K562 (cell line): ENCODE results near the gene TMEM181. TPM values are rescaled to one million over a fixed set of nuclear protein-coding genes. Genes with fewer than 3 reads are reported as not detected.

Experiments
- ATAC-seq: fragments of 200-7000 bp; cut with Tn5 transposase; 3 replicates; pipeline ENCODE4 v1.9.1; 2020; ENCODE audit warnings: moderate library complexity
- BruUV-seq: library from RNA; stranded (reverse); fragments of 400-500 nt; replicated peaks from 2 replicates; lab custom pipeline; 2021; lab: Mats Ljungman, UMichigan
- CTCF ChIA-PET: fragments of 300-600 bp; formaldehyde crosslinking; extraction: SDS; loops from one replicate; lab custom pipeline; 2021; ENCODE audit warnings: low intra/inter-chr PET ratio; lab: Yijun Ruan, JAX
- POLR2A ChIA-PET: fragments of 300-600, 350-650 bp; sonication (Branson Sonifier 250); formaldehyde crosslinking; extraction: SDS; loops from one replicate; lab custom pipeline; 2021; ENCODE audit warnings: antibody characterized with exemption, inconsistent platforms; lab: Yijun Ruan, JAX
- DNase-seq, 4 experiments: peaks; one replicate each; pipeline versions ENCODE4 v3.0.0 to v3.0.0-alpha.2; 2011 to 2018; ENCODE audit warnings: low spot score in 3 of 4, mixed read lengths in 3 of 4; ENCODE audit errors: extremely low read depth in 1 of 4
- FAIRE-seq: peaks from 2 replicates; lab custom pipeline; 2011; peaks lifted over from hg19 to GRCh38; lab: Jason Lieb, UNC
- H2AFZ ChIP-seq: 2 replicates; pipeline ENCODE4 v1.6.0; 2011; ENCODE audit warnings: low read depth, low read length, control low read depth, inconsistent platforms
- H3K27ac ChIP-seq: fragments of 200-600 bp; 3 replicates; pipeline ENCODE4 v1.8.0; 2011; ENCODE audit warnings: low read depth, mild to moderate bottlenecking, control low read depth, inconsistent platforms, low read length, moderate library complexity, mixed read lengths; ENCODE audit errors: extremely low read depth
- H3K27me3 ChIP-seq, 2 experiments: fragments of 300-600 bp in 1 of 2; 2 replicates in 1 of 2; 3 replicates in 1 of 2; pipeline versions ENCODE4 v1.6.0 to v1.8.0; 2011; ENCODE audit warnings: inconsistent platforms in 2 of 2, low read length in 2 of 2, mild to moderate bottlenecking in 1 of 2, mixed read lengths in 1 of 2, moderate library complexity in 1 of 2; ENCODE audit not compliant: control insufficient read depth in 2 of 2, insufficient read depth in 2 of 2
- H3K36me3 ChIP-seq: fragments of 300-600 bp; 3 replicates; pipeline ENCODE4 v1.8.0; 2011; ENCODE audit warnings: mild to moderate bottlenecking, low read length, inconsistent platforms; ENCODE audit not compliant: control insufficient read depth, insufficient read depth
- H3K4me1 ChIP-seq, 2 experiments: fragments of 200-600 bp in 1 of 2; replicated peaks in 1 of 2; 2 replicates in 1 of 2; 3 replicates in 1 of 2; pipeline versions ENCODE4 v1.5.1 to v1.8.0; 2011; ENCODE audit warnings: inconsistent platforms in 2 of 2, low read length in 2 of 2, mild to moderate bottlenecking in 1 of 2, mixed read lengths in 1 of 2, moderate library complexity in 1 of 2; ENCODE audit not compliant: control insufficient read depth in 2 of 2, insufficient read depth in 2 of 2
- H3K4me2 ChIP-seq: 2 replicates; pipeline ENCODE4 v1.6.1; 2011; ENCODE audit warnings: low read length, control low read depth, inconsistent platforms, mixed read lengths; ENCODE audit not compliant: insufficient read depth
- H3K4me3 ChIP-seq: fragments of 200-600 bp; sonication (generic), shearing (Covaris generic); 2 replicates; pipeline ENCODE4 v1.5.1; 2016; ENCODE audit warnings: control low read depth, inconsistent platforms
- H3K79me2 ChIP-seq: fragments of 200-600 bp; 3 replicates; pipeline ENCODE4 v1.8.0; 2011; ENCODE audit warnings: low read length, inconsistent platforms; ENCODE audit not compliant: control insufficient read depth, insufficient read depth
- H3K9ac ChIP-seq, 2 experiments: 2 replicates each; pipeline versions ENCODE4 v1.6.0 to v1.6.1; 2011; ENCODE audit warnings: low read depth in 2 of 2, low read length in 2 of 2, control low read depth in 1 of 2, inconsistent platforms in 1 of 2, mild to moderate bottlenecking in 1 of 2, mixed read lengths in 1 of 2; ENCODE audit not compliant: insufficient read depth in 1 of 2
- H3K9me1 ChIP-seq: one replicate; pipeline ENCODE4 v1.6.0; 2011; ENCODE audit warnings: inconsistent platforms, mild to moderate bottlenecking, low read length, moderate library complexity; ENCODE audit not compliant: control insufficient read depth, insufficient read depth
- H3K9me3 ChIP-seq: replicated peaks from 2 replicates; pipeline ENCODE4 v1.5.1; 2011; ENCODE audit warnings: low read depth, low read length, inconsistent platforms; ENCODE audit not compliant: control insufficient read depth, insufficient read depth
- H4K20me1 ChIP-seq: replicated peaks from 2 replicates; pipeline ENCODE4 v1.6.1; 2011; ENCODE audit warnings: low read length, inconsistent platforms, mixed read lengths; ENCODE audit not compliant: control insufficient read depth, insufficient read depth
- EZH2 ChIP-seq: IDR thresholded peaks from 2 replicates; pipeline ENCODE4 v1.6.1; 2012; ENCODE audit warnings: low read depth, mild to moderate bottlenecking, inconsistent platforms, low read length, borderline replicate concordance
- HLTF ChIP-seq: fragments of 450-650 bp; IDR thresholded peaks from 2 replicates; pipeline ENCODE4 v1.6.1; 2016
- HMG20A ChIP-seq: fragments of 450-650 bp; formaldehyde crosslinking; conservative IDR thresholded peaks from 2 replicates; pipeline ENCODE4 v1.4.0; 2020; ENCODE audit warnings: mild to moderate bottlenecking, mixed read lengths
- HMG20B ChIP-seq: fragments of 250-450 bp; sonication (Bioruptor Pico); IDR thresholded peaks from 2 replicates; pipeline ENCODE4 v1.5.0; 2021; ENCODE audit warnings: mild to moderate bottlenecking
- PRMT5 ChIP-seq: sonication (generic); formaldehyde crosslinking; IDR thresholded peaks from 2 replicates; pipeline ENCODE4 v1.5.0; 2020; ENCODE audit warnings: missing genetic modification reagents
- SLC30A9 ChIP-seq: fragments of 250-450 bp; sonication (Bioruptor Pico); IDR thresholded peaks from 2 replicates; pipeline ENCODE4 v1.8.0; 2022; ENCODE audit warnings: mild to moderate bottlenecking, moderate library complexity
- SPI1 ChIP-seq: IDR thresholded peaks from 2 replicates; pipeline ENCODE4 v1.6.1; 2011; ENCODE audit warnings: low read depth, low read length, control low read depth, borderline replicate concordance
- YBX1 ChIP-seq: fragments of 450-650 bp; IDR thresholded peaks from 2 replicates; pipeline ENCODE4 v1.7.1; 2016; ENCODE audit warnings: mild to moderate bottlenecking
- ZNF274 ChIP-seq: IDR thresholded peaks from 2 replicates; pipeline ENCODE4 v1.6.1; 2011; ENCODE audit warnings: low read depth, mild to moderate bottlenecking, low read length, moderate library complexity, borderline replicate concordance
- ZNF699 ChIP-seq: fragments of 250-450 bp; sonication (Bioruptor Pico); IDR thresholded peaks from 2 replicates; pipeline ENCODE4 v1.8.0; 2021; ENCODE audit warnings: mild to moderate bottlenecking, moderate library complexity; ENCODE audit not compliant: insufficient replicate concordance
- WGBS: fragments of 100-300 bp; shearing (Covaris generic); methylation state at CpG from one replicate; pipeline ENCODE4 v1.1.6; 2016; ENCODE audit warnings: low coverage, mixed read lengths; ENCODE audit not compliant: insufficient coverage; ENCODE audit errors: missing lambda C conversion rate; 5-methylcytosine and 5-hydroxymethylcytosine counted together
- in situ Hi-C: fragments of 300-500 bp; cut with MboI; formaldehyde crosslinking; loops from 4 replicates; pipeline ENCODE4 v1.15.0; 2018; ENCODE audit warnings: inconsistent platforms, mixed read lengths
- intact Hi-C: fragments of 100-400 bp; cut with micrococcal nuclease; formaldehyde crosslinking; loops from 2 replicates; pipeline ENCODE4 v1.14.2; 2022
- polyA plus RNA-seq, 8 experiments: library from polyadenylated mRNA; depleted of rRNA in 4 of 8; stranded (reverse) in 5 of 8; unstranded in 3 of 8; fragments of >200 nt; fragmentation: Nextera tagmentation in 2 of 8; fragmentation: Illumina TruSeq in 1 of 8; extraction: Ambion mirVana in 2 of 8; extraction: Trizol in 1 of 8; gene quantifications; 2 replicates each; pipeline versions ENCODE4 v1.2.1 to v1.2.3, GENCODE V29; 2011 to 2014; ENCODE audit warnings: inconsistent platforms in 1 of 8, missing spikeins in 1 of 8
- total RNA-seq, 7 experiments: library from RNA; depleted of rRNA in 6 of 7; stranded (reverse); fragments of >200 nt in 6 of 7; fragmentation: Illumina TruSeq in 2 of 7; extraction: Trizol in 2 of 7; gene quantifications; 2 replicates each; pipeline versions ENCODE4 v1.2.1 to v1.2.3, GENCODE V29; 2011 to 2021; ENCODE audit warnings: low replicate concordance in 1 of 7
- TF ChIP-seq, protein P1 (sequence below): IDR thresholded peaks from 2 replicates; pipeline ENCODE4 v1.6.1; 2016; ENCODE audit warnings: missing genetic modification characterization, missing compliant biosample characterization
- TF ChIP-seq, protein P2 (sequence below): fragments of 250-450 bp; sonication (Bioruptor Pico); IDR thresholded peaks from 2 replicates; pipeline ENCODE4 v1.5.0; 2021
- TF ChIP-seq, protein P3 (sequence below): fragments of 250-450 bp; sonication (Bioruptor Pico); IDR thresholded peaks from 2 replicates; pipeline ENCODE4 v1.5.0; 2021
- TF ChIP-seq, protein P4 (sequence below): fragments of 250-450 bp; sonication (Bioruptor Pico); IDR thresholded peaks from 2 replicates; pipeline ENCODE4 v1.8.0; 2022; ENCODE audit warnings: moderate library complexity, mild to moderate bottlenecking, inconsistent platforms

Gene TMEM181
- total and polyA plus RNA-seq, 9 of the 15 experiments (the other 6 are each of a cell fraction or from before 2014, with no cell fraction given): 5.6 to 27.2 (median 19.9) TPM

DNA sequence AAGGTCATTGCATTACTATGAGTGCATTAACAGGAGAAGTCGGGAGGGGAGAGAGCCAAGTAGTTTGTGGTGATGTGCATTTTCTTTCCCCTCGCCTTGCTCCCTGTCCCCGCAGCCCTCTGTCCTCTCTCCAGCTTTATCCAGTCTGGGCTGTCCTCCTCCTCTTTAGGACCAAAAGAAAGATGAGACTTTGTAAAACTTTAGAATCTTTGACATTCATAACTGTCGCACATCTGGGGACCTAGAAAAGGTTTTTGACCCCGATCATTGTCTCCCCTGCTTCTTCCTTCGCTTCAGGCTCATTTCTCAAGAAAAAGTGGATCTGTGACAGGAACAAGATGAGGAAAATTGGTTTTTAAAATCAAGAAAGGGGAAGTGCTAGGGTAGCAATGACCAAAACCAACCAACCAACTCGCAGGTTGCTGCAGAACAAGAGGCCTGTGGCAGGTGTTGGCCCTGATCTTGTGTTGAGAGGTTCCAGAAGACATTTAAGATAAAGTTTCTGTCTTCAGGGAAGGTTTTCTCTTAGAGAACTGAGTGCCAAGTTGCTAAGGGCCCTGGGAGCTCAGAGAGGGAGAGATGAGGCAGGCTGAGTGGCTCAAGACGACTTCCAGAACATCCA lies 107.6 kb downstream of the TMEM181 start:
- H3K79me2 ChIP-seq: no peaks in the 10 kb centered on the region
- no peaks in the 10 kb centered on the region for H3K9me1 ChIP-seq
- peaks cover 0 to 3% of the 10 kb centered on the region in 2 experiments; a peak in 1 of 5 replicates for H3K4me1 ChIP-seq
- peaks cover 78 to 79% of the 10 kb centered on the region in 2 experiments for H3K27me3 ChIP-seq
- ChIA-PET CTCF (no interaction called here), POLR2A (no interaction called here)
- H3K9me3 ChIP-seq: no peaks in the 10 kb centered on the region
- no peak overlapping the region for H3K27ac ChIP-seq
- H2AFZ ChIP-seq: no peak overlapping the region
- TF ChIP-seq HMG20B (CRISPR knock-in tag): no peak
- TF ChIP-seq, protein P1, sequence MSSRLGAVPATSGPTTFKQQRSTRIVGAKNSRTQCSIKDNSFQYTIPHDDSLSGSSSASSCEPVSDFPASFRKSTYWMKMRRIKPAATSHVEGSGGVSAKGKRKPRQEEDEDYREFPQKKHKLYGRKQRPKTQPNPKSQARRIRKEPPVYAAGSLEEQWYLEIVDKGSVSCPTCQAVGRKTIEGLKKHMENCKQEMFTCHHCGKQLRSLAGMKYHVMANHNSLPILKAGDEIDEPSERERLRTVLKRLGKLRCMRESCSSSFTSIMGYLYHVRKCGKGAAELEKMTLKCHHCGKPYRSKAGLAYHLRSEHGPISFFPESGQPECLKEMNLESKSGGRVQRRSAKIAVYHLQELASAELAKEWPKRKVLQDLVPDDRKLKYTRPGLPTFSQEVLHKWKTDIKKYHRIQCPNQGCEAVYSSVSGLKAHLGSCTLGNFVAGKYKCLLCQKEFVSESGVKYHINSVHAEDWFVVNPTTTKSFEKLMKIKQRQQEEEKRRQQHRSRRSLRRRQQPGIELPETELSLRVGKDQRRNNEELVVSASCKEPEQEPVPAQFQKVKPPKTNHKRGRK (tag): no peak
- peak; percentile 83 for TF ChIP-seq SPI1
- TF ChIP-seq PRMT5 (CRISPR knock-in tag): no peak
- TF ChIP-seq EZH2: 0 out of 2 replicates have a peak, but pooled peaks have one; percentile 56
- no peak for TF ChIP-seq HLTF
- TF ChIP-seq, protein P2, sequence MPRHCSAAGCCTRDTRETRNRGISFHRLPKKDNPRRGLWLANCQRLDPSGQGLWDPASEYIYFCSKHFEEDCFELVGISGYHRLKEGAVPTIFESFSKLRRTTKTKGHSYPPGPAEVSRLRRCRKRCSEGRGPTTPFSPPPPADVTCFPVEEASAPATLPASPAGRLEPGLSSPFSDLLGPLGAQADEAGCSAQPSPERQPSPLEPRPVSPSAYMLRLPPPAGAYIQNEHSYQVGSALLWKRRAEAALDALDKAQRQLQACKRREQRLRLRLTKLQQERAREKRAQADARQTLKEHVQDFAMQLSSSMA (CRISPR knock-in tag): no peak
- TF ChIP-seq, protein P3, sequence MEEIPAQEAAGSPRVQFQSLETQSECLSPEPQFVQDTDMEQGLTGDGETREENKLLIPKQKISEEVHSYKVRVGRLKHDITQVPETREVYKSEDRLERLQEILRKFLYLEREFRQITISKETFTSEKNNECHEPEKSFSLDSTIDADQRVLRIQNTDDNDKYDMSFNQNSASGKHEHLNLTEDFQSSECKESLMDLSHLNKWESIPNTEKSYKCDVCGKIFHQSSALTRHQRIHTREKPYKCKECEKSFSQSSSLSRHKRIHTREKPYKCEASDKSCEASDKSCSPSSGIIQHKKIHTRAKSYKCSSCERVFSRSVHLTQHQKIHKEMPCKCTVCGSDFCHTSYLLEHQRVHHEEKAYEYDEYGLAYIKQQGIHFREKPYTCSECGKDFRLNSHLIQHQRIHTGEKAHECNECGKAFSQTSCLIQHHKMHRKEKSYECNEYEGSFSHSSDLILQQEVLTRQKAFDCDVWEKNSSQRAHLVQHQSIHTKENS (CRISPR knock-in tag): no peak
- TF ChIP-seq ZNF274: no peak
- no peak for TF ChIP-seq HMG20A (CRISPR knock-in tag)
- TF ChIP-seq SLC30A9 (CRISPR knock-in tag): no peak
- TF ChIP-seq ZNF699: no peak
- TF ChIP-seq, protein P4, sequence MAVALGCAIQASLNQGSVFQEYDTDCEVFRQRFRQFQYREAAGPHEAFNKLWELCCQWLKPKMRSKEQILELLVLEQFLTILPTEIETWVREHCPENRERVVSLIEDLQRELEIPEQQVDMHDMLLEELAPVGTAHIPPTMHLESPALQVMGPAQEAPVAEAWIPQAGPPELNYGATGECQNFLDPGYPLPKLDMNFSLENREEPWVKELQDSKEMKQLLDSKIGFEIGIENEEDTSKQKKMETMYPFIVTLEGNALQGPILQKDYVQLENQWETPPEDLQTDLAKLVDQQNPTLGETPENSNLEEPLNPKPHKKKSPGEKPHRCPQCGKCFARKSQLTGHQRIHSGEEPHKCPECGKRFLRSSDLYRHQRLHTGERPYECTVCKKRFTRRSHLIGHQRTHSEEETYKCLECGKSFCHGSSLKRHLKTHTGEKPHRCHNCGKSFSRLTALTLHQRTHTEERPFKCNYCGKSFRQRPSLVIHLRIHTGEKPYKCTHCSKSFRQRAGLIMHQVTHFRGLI (CRISPR knock-in tag): no peak
- no peak for TF ChIP-seq YBX1
- H3K9ac ChIP-seq: no peak overlapping the region
- H3K4me3 ChIP-seq: no peak overlapping the region
- WGBS: 0% methylated on average over 8 of the region's 8 CpGs
- in situ Hi-C loops (no loop called here), intact Hi-C loops (no loop called here)
- DNase-seq (no peak), FAIRE-seq (no peak), ATAC-seq (no peak)
- BruUV-seq: no TSS peak
- H3K4me2 ChIP-seq: no peak overlapping the region
- H3K36me3 ChIP-seq: no peaks in the 10 kb centered on the region
- peaks cover 4% of the 10 kb centered on the region for H4K20me1 ChIP-seq
